ENCODE data around the gene RAPGEF4. TPM values are rescaled to one million over a fixed set of nuclear protein-coding genes. Genes with fewer than 3 reads are reported as not detected.

The RAPGEF4 gene
- total and polyA plus RNA-seq, 5 experiments from 2014 or later: 0.40 to 1.8 (median 1.2) TPM; not detected in 2

DNA sequence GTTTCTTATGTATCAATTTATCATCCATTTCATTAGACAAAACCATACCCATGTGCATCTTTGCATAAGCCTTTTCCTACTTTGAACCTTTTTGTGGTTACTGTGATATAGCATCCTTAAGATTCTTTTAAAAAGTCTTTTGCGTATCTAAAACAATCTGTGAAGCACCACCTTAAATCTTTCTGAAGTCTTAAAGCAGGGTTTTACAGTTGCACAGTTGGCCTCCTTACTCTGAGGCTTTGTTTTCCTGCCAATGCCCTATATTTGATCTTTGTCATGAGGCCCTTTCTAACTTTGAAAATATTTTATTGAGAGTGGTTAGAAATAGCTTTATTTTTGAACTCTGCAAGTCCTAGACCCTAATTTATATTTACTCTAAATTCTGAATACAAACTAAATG lies 176.6 kb downstream of the RAPGEF4 start:
- Mint-ChIP-seq H3K27ac (peak overlapping the region; percentile 6 to 96 (median 80)), H3K36me3 (no peaks in the 10 kb centered on the region), H3K4me3 (peak overlapping the region in 7 of 10 donors; percentile 1 to 46 (median 33)), H3K9me3 (no peaks in the 10 kb centered on the region), H3K27me3 (peaks cover 0 to 4% (median 0%) of the 10 kb centered on the region in 5 donors), H3K4me1 (peaks cover 5 to 28% (median 20%) of the 10 kb centered on the region in 4 donors)
- ATAC-seq (peak in 1 of 2 donors; percentile 40), DNase-seq (peak in 3 of 10 donors; percentile 9 to 35 (median 13))
- POLR2A ChIA-PET: no interaction called here

DNA sequence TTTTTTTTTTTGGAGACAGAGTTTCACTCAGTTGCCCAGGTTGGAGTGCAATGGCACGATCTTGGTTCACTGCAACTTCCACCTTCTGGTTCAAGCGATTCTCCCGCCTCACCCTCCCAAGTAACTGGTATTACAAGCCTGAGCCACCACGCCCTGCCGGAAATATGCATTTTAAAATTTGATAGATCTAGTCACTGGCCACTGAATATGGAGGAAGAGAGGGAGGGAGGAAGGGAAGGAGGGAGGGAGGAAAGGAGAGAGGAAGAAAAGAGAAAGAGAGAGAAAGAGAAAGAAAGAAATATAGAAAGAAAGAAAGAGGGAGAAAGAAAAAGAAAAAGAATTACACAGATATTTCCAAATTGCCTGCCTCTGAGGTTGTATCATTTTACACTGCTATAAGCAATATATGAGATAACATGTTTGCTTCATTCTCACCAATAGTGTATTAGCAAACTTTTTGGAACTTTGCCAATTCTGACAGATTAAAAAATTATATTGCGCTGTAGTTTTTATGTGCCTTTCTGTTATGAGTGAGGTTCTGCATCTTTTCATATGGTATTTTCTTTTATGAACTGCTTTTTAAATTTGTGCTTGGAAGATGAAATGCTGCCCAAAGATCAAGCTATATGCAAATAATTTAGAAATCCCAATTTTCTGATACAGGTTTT lies 178.8 kb downstream of the RAPGEF4 start:
- DNase-seq (no peak), ATAC-seq (no peak)
- H3K36me3 Mint-ChIP-seq: no peaks in the 10 kb centered on the region
- H3K27me3 Mint-ChIP-seq: peaks cover 0 to 4% (median 3%) of the 10 kb centered on the region in 5 donors
- H3K4me3 Mint-ChIP-seq: no peak overlapping the region
- POLR2A ChIA-PET: interaction anchor here (0.6 kb wide), 1 partner anchor 261 kb away, joined by 3 read pairs; no protein-coding TSS in a partner anchor
- peak overlapping the region in 1 of 10 donors; percentile 39 for H3K27ac Mint-ChIP-seq
- no peaks in the 10 kb centered on the region for H3K9me3 Mint-ChIP-seq
- peaks cover 8 to 28% (median 20%) of the 10 kb centered on the region in 4 donors for H3K4me1 Mint-ChIP-seq

DNA sequence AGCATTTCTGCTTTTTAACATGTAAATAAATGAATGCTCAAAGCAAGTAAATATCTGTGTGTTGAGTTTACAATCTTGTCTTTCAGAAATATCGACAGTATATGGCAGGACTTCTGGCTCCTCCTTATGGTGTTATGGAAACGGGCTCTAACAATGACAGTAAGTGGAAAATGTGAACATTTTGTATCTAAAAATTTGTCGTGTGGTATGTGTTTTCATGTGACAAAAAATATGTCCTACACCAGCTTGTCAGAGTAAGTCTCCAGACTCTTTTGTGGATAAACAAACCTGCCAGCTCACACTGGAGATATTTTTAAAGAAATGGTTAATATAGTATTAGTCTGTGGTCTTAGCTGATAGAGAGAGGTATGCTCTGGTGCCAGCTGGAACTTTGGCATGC lies 182.1 kb downstream of the RAPGEF4 start:
- no peak overlapping the region for H3K4me3 Mint-ChIP-seq

DNA sequence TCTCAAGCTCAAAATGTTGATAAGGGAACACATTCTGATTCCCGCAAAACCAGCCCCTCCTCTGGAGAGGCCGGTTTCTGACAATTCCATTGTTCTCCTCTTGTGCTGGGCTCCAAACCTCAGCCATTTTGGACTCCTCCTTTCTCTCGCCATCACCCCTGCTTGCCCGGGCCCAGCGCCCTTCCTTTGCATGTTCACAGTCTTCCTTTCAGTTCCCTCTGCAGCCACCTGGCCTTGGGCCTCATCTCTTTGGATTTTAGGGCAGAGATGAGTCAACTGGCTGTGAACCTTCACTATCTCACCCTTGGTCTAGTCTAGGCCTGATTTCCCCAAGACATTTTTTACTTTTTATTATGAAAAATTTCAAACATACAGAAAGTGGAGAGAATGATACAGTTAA lies 184.1 kb downstream of the RAPGEF4 start:
- Mint-ChIP-seq H3K9me3 (no peaks in the 10 kb centered on the region), H3K4me1 (peaks cover 0 to 3% (median 0%) of the 10 kb centered on the region in 4 donors), H3K27me3 (peaks cover 0 to 13% (median 3%) of the 10 kb centered on the region in 5 donors), H3K4me3 (no peak overlapping the region), H3K27ac (peak overlapping the region in 1 of 10 donors; percentile 84), H3K36me3 (peaks cover 0 to 2% (median 0%) of the 10 kb centered on the region in 3 donors)
- ATAC-seq (no peak), DNase-seq (no peak)
- POLR2A ChIA-PET: no interaction called here

More for the DNA sequence above, 182.1 kb downstream of the RAPGEF4 start:
- H3K9me3 Mint-ChIP-seq: no peaks in the 10 kb centered on the region
- H3K4me1 Mint-ChIP-seq: peaks cover 7 to 13% (median 10%) of the 10 kb centered on the region in 4 donors
- no peak for DNase-seq
- POLR2A ChIA-PET: no interaction called here
- ATAC-seq: no peak
- no peak overlapping the region for H3K27ac Mint-ChIP-seq
- H3K27me3 Mint-ChIP-seq: peaks cover 0 to 13% (median 3%) of the 10 kb centered on the region in 5 donors
- H3K36me3 Mint-ChIP-seq: peaks cover 0 to 2% (median 0%) of the 10 kb centered on the region in 3 donors

DNA sequence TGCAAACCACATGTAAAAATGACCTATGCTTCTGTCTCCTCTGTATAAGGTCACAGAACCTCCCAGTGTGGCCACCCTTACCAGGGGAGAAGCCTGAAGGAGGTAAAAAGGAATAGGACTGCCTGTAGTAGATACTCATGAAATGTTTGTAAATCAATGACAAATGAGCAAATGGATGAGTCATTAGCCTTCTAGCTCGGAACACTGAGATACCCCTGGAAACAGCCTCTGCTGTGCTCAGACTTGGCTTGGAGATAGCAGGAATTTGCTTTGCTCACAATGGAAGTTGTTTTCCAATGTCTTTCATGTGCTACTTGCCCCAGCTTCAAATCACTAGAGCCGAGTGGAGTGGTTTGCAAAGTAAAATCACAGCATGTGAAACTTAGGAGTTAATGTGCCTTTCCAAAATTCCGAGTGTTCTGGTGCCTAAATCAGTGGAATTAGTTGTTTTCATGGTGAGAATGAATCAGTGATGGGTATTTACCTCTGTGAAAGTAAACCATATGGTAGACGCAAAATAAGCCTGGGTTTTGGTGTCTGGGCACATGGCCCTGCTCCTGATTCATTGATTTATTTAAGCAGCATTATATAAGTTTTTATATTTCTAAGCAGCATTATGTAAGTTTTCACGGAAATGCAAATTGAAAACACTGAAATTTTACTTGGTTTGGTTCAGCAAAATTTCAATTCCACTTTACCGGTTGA lies 186.0 kb downstream of the RAPGEF4 start:
- Mint-ChIP-seq H3K9me3 (no peaks in the 10 kb centered on the region), H3K27ac (no peak overlapping the region), H3K36me3 (peaks cover 0 to 2% (median 0%) of the 10 kb centered on the region in 3 donors), H3K27me3 (peaks cover 0 to 18% (median 3%) of the 10 kb centered on the region in 5 donors), H3K4me1 (peaks cover 0 to 3% (median 0%) of the 10 kb centered on the region in 4 donors), H3K4me3 (no peak overlapping the region)
- ATAC-seq (no peak), DNase-seq (no peak)
- POLR2A ChIA-PET: interaction anchor here (0.7 kb wide), 1 partner anchor 320 kb away, joined by 4 read pairs; no protein-coding TSS in a partner anchor

DNA sequence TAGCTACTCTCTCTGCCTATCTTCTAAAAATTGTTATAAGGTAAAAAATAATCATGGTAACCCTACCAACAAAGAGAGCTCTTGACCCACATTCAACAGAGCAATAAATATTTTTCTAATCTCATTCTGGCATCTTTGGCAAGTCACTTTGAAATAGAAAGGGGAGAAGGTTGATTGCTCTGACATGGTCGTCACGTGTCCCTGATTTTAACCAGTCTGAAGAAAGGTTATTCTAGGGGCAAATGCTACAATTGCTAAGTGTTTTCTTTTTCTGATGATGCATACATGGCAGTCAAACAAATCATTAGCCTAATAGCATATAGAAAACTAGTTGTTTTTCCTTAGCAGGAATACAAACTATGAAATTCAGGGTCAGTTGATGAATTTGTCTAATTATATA lies 186.7 kb downstream of the RAPGEF4 start:
- peaks cover 0 to 18% (median 3%) of the 10 kb centered on the region in 5 donors for H3K27me3 Mint-ChIP-seq
- peaks cover 0 to 2% (median 0%) of the 10 kb centered on the region in 3 donors for H3K36me3 Mint-ChIP-seq
- POLR2A ChIA-PET: no interaction called here
- no peak overlapping the region for H3K27ac Mint-ChIP-seq
- H3K4me3 Mint-ChIP-seq: no peak overlapping the region
- DNase-seq (no peak), ATAC-seq (no peak)
- no peaks in the 10 kb centered on the region for H3K9me3 Mint-ChIP-seq
- peaks cover 0 to 3% (median 0%) of the 10 kb centered on the region in 4 donors for H3K4me1 Mint-ChIP-seq

DNA sequence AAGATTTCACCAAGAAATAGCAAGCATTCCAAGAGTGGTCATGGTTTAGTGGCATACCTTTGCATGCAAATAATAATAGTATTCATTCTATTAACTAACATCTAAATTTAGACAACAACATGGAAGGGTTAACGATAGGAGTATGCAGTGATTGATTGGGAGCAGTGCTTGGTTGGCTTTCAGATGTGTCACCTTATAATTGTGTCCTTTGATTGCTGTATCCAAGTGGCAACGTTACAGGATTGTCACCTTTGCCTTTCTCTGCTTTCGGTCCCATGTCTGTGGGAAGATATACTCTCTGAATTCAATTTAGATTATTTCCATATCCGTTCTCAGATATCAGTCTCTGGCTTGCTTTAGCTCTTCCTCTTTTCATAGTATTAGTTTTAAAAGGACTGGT lies 187.2 kb downstream of the RAPGEF4 start:
- POLR2A ChIA-PET: no interaction called here
- no peaks in the 10 kb centered on the region for H3K9me3 Mint-ChIP-seq
- H3K27ac Mint-ChIP-seq: no peak overlapping the region
- peaks cover 0 to 18% (median 3%) of the 10 kb centered on the region in 5 donors for H3K27me3 Mint-ChIP-seq
- DNase-seq (no peak), ATAC-seq (no peak)
- H3K4me3 Mint-ChIP-seq: no peak overlapping the region
- H3K4me1 Mint-ChIP-seq: peaks cover 0 to 3% (median 0%) of the 10 kb centered on the region in 4 donors
- H3K36me3 Mint-ChIP-seq: peaks cover 0 to 2% (median 0%) of the 10 kb centered on the region in 3 donors

DNA sequence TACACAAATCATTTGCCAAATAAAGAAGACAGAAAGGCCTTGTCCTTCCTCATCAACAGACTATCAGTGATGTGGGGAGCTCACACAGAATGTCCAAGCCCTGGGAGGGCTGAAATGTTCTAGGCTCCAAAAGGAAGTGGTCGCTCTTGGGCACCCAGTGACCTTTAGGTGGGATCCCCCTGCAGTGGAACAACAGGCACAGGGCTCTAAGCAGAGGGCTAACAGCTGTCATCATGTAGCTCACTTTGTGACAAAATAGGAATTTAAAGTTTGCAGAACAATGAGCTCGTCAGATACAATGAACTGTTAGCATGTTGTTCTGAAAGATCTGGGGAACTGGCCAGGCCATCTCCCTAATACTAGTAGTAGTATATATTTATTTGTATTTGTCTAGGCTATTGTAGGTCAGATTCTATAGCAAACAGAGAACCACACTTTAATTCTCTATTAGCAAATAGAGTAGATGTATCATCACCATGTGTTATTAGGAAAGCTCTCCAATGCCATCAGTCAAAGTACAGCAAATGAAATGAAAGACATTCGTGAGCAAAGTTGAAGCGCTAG lies 188.5 kb downstream of the RAPGEF4 start:
- no peak for ATAC-seq
- no peak overlapping the region for H3K4me3 Mint-ChIP-seq
- no peak for DNase-seq
- peaks cover 0 to 18% (median 2%) of the 10 kb centered on the region in 5 donors for H3K27me3 Mint-ChIP-seq
- POLR2A ChIA-PET: no interaction called here
- peaks cover 0 to 2% (median 0%) of the 10 kb centered on the region in 3 donors for H3K36me3 Mint-ChIP-seq
- peaks cover 0 to 3% (median 0%) of the 10 kb centered on the region in 4 donors for H3K4me1 Mint-ChIP-seq
- H3K9me3 Mint-ChIP-seq: no peaks in the 10 kb centered on the region
- no peak overlapping the region for H3K27ac Mint-ChIP-seq

DNA sequence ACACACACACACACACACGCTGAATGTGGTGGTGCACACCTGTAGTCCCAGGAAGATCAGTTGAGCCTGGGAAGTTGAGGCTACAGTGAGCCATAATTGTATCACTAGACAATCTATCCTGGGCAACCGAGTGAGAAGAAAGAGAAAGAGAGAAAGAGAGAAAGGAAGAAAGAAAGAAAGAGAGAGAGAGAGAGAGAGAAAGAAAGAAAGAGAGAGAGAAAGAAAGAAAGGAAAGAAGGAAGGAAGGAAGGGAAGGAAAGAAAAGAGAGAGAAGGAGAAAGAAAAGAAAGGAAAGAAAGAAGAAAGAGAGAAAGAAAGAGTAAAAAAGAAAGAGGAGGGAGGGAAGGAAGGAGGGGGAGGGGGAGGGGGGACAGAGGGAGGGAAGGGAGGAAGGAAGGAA lies 190.0 kb downstream of the RAPGEF4 start:
- DNase-seq (no peak), ATAC-seq (no peak)
- H3K4me1 Mint-ChIP-seq: peaks cover 0 to 3% (median 0%) of the 10 kb centered on the region in 4 donors
- H3K4me3 Mint-ChIP-seq: no peak overlapping the region
- peak overlapping the region in 1 of 10 donors; percentile 39 for H3K27ac Mint-ChIP-seq
- no peaks in the 10 kb centered on the region for H3K9me3 Mint-ChIP-seq
- H3K27me3 Mint-ChIP-seq: peaks cover 0 to 10% (median 2%) of the 10 kb centered on the region in 5 donors
- POLR2A ChIA-PET: no interaction called here
- no peaks in the 10 kb centered on the region for H3K36me3 Mint-ChIP-seq

DNA sequence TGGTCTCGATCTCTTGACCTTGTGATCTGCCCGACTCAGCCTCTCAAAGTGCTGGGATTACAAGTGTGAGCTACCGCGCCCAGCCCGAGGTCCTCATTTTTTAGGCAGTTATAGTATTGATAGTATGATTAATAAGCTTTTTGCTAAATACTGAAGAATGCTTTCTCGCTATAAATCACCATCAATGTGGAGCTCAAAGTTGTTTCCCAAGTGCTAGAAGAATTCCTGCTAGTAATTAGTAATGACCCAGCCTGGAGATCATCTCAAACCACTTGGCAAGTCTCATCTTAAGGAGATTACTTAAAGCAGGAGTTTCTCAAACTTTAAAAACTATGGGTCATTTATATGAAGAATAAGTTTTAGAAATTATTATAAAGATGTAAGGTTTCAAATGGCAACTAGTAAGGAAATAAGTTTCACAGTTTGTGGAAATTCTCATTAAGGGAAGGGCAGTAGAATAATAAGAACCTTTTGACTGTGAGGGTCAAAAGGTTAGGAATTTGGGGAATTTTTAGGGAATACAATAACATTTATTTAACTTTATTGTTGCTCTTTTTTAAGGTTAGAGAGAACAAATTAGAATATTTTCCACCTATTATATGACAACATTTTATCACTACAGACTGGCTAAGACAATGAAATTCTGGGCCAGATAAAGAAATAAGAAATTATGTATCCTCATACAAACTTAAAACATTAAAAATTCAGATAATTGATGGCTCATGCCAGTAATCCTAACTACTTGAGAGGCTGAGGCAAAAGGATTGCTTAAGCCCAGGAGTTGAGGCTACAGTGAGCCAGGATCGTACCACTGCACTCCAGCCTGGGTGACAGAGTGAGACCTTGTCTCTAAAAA lies 191.4 kb downstream of the RAPGEF4 start:
- no peak overlapping the region for H3K4me3 Mint-ChIP-seq
- H3K4me1 Mint-ChIP-seq: peaks cover 4 to 12% (median 8%) of the 10 kb centered on the region in 4 donors
- H3K36me3 Mint-ChIP-seq: no peaks in the 10 kb centered on the region
- DNase-seq: no peak
- H3K27me3 Mint-ChIP-seq: peaks cover 0 to 10% (median 5%) of the 10 kb centered on the region in 5 donors
- no peaks in the 10 kb centered on the region for H3K9me3 Mint-ChIP-seq
- POLR2A ChIA-PET: no interaction called here
- no peak overlapping the region for H3K27ac Mint-ChIP-seq
- ATAC-seq: no peak

DNA sequence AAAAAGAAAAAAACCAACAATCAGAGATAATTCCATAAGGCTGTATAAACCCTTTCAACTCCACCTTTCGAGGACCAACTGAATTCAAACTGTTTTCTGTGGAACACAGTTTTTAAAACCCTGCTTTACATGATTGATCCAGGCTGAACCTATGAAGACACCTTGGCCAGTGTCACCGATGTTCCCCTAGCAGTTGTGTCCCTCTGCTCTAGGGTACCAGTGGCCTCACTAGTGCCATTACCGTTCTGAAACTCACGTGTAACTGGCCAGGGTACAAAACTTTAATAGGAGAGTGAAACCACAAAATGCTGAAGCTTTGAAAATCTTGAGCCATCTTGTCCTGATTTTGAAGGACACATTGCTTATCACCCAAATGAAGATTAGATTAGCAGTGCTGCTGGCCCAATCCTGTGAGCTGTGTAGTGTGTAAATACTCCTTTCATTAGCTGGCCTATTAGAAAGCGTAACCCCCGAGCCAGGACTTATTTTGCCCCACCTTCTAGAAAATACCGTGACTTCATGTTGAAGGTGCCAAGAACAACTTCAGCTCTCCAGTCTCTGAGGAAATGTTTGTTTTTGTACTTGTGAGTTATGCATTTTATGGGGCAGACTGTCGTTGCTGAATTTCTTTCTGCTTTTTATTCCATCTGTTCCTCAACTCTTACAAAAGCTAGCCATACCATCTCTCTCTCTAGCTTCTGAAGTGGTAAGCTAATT lies 192.2 kb downstream of the RAPGEF4 start:
- no peaks in the 10 kb centered on the region for H3K36me3 Mint-ChIP-seq
- ATAC-seq (no peak), DNase-seq (no peak)
- POLR2A ChIA-PET: no interaction called here
- peaks cover 4 to 12% (median 9%) of the 10 kb centered on the region in 4 donors for H3K4me1 Mint-ChIP-seq
- H3K27ac Mint-ChIP-seq: no peak overlapping the region
- no peak overlapping the region for H3K4me3 Mint-ChIP-seq
- H3K9me3 Mint-ChIP-seq: no peaks in the 10 kb centered on the region
- peaks cover 0 to 11% (median 5%) of the 10 kb centered on the region in 5 donors for H3K27me3 Mint-ChIP-seq

DNA sequence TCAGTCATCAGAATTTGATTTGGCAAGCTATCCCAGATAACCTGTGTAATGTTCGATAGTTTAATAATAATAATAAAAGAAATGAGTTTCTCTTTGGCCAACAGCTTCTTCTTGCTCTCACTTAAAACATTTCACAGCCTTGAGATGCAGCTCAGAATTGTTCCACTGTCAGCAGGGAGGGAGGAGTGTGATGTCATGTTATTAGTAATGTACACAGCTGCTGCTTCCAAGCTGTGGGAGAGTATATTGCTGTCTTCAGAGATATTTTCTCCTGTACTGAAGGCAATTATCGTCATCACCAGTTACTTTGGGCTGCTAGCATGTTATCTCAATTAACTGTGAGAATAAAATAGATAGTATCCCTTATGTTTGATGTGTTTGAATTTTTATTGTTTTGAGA lies 193.1 kb downstream of the RAPGEF4 start:
- Mint-ChIP-seq H3K36me3 (no peaks in the 10 kb centered on the region), H3K9me3 (no peaks in the 10 kb centered on the region), H3K4me3 (no peak overlapping the region), H3K27me3 (peaks cover 0 to 11% (median 5%) of the 10 kb centered on the region in 5 donors), H3K27ac (no peak overlapping the region), H3K4me1 (peaks cover 4 to 12% (median 9%) of the 10 kb centered on the region in 4 donors)
- DNase-seq: no peak
- no peak for ATAC-seq
- POLR2A ChIA-PET: no interaction called here
